HG02973 (cell line): ENCODE results near the gene SDK1.

Experiments used
- ATAC-seq: cut with Tn5 transposase; IDR thresholded peaks from one replicate; pipeline ENCODE4 v1.9.1; 2021; ENCODE audit warnings: moderate library complexity; ENCODE audit not compliant: unreplicated experiment

Gene SDK1

GRCh38 chr7:3455806-3456595, 154.9 kb downstream of the SDK1 start:
- no peak for ATAC-seq

DNA sequence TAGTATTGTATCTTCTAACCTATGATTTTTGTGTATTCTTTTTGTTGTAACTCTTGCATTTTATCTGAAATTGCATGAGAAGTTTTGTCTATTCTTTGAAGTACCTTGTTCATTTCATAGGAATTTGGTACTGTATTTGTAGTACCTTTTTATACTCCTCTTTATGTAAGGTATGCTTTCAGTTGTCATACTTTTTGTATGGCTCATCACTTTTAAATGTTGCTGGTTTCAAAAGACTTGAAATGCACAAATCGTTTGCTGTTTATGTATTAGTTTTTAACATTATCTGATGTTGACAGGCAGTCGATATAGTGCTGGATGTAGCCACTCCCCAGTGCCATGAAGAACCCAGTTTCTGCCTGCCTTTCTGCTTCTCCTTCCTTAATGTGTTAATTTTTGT, 158.1 kb downstream of the SDK1 start:
- ATAC-seq: no peak

DNA sequence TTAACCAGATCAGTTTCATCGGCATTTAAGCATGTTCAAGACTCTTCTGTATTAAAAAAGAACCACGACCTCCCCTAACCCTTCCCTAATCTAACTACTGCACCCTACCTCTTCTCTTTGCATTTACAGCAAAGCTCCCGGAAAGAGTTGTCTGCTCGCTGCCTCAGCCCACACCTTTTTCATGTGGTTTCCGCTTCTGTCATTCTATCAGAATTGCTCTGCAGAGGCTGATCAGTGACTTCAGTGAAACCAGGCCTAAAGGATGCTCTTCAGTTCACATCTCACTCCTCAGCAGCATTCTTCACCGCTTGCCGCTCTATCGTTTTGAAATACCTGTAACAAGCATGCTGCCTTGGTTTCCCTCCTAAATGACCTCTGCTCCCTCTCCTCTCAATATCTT, 160.9 kb downstream of the SDK1 start:
- ATAC-seq: no peak

- ATAC-seq: no peak
These were observed 162.6 kb downstream of the SDK1 start for GRCh38 chr7:3463696-3464095.

DNA sequence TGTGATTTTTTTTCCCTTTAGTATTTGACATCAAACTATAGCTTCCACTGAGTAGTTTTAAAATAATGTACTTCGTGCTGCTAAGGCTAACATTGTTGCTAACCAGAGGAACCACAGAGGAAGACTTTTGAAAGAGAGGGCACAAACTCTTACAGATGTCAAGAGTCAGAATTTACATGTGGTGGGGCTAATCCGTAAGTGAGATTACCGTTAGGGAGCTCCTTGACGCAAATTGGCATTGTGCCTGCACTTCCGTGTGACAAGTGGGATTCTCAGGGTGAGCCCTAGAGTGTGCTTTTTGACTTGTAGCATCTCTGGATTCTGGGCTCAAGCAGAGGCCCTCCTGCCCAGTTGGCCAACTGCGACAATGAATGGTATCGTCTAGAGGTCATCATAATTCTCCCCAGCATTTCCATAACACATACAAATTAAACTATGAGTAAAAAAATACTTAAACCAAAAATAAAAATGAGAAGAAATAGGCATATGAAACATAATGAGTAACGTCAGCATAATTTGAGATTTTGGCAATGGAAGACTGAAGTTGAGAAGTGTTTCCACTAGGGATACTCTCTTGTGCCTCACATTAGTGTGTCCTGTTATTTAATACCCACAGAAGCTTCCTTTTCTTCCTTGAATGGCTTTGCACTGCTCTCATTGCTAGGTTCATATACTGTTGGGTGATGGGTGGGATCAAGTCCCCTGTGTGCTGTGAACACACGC, 164.0 kb downstream of the SDK1 start:
- no peak for ATAC-seq

GRCh38 chr7:3466261-3466660, 165.2 kb downstream of the SDK1 start:
- ATAC-seq: no peak

DNA sequence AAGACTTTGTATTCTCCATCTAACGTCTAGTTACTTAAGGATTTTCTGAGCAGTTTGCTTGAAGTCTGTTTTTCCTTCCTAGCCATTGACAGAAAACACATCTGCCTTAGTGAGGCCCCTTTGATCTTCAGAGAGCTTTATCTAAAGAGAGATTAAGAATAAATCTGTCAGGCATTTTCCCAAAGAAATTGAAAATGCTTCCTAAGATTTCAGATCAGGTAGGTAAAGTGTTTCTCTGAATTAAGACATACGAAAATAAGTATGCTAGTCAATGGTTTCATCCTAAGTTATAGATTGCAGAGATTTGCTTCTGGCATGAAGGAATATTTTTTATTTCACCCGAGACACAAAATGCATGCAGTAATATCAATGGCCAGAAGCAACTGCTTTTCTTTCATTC, 168.6 kb downstream of the SDK1 start:
- no peak for ATAC-seq

- ATAC-seq: no peak
These were observed 179.1 kb downstream of the SDK1 start for GRCh38 chr7:3480197-3480596.

DNA sequence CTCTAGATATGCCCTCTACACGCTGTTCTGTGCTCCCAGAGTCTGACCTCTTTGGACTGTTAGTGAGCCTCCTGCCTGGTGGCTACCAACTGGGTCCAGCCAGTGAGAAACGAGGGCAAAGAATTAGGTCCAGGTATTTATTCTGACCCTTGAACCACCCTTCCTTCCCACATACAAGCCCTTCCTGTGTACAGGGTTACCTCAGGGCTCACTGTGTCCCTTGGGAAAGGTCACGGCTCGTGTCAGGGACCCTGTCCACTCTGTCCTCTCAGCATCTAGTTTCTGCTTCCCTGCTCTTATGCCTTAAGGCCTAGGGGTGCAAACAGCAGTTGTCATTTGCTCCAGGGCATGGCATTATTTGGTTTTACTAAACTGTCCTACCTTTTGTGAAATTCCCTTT, 180.4 kb downstream of the SDK1 start:
- no peak for ATAC-seq

DNA sequence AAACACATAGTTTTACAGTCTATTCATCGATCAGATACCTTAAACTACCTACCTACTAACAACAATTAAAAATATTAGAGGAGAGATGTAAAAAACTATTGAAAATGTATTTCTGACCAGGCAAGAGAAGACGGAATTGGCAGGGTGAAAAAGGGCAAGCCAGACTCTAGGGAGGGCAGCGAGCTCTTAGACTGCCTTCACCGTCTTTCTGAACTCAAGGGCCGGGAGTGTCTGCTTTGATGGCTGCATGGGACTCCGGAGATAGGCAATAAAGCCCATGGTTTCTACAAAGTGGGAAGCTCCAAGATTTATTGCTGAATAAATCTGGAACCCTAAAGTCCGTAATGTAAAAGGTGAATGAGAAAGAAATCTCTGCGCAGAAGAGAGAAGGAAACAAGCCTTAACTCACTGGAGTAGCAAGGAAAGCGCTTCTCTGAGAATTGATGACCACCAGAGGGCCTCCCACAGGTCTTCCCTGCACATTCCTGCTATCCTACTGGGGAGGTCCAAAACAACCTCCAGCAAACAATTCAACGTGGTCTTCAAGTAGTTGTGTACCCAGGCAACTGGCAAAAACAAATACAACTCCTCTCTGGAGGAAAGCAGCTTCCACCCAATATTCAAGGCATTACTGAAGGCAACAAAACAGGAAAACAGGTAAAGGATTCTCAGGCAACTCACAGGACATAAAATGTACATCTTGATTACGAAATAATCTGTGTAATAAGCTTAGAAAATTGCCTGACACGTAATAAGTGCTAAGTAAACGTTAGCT, 181.3 kb downstream of the SDK1 start:
- ATAC-seq: no peak

GRCh38 chr7:3486841-3487240, 185.8 kb downstream of the SDK1 start:
- ATAC-seq: no peak

DNA sequence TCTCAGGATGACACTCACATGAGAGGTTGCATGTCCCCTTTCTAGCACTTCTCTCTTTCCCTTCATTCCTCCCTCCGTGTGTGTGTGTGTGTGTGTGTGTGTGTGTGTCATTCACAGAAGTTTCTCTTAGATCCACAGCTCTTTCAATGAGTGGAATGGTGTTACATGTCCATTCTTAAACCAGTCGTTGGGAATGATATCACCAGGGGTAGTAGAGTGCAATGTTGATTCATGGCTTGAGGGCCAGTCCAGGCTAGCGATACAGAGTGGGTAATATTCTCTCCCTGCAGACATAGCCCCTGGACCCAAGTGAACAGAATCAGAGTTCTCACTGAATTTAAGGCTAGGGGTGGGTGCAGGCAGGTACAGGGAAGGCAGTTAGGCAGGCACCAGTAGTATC, 187.8 kb downstream of the SDK1 start:
- no peak for ATAC-seq

DNA sequence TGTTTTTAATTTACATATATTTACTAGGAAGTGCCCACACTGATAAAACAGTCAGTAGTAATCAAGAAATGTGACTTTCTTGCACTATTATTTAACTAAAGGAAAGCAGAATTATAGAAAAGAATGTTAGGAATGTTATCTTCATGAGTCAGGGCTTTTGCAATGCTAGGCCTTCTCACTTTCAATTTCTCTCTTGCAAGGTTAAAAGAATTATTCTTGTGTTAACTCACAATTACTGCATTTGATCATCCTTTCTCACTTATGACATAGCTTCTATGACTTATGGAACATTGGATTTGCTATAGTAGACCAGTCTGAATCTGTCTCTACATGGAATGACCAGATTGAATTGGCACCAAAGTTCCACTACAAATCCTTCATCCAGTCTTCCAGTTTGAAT, 192.4 kb downstream of the SDK1 start:
- no peak for ATAC-seq

DNA sequence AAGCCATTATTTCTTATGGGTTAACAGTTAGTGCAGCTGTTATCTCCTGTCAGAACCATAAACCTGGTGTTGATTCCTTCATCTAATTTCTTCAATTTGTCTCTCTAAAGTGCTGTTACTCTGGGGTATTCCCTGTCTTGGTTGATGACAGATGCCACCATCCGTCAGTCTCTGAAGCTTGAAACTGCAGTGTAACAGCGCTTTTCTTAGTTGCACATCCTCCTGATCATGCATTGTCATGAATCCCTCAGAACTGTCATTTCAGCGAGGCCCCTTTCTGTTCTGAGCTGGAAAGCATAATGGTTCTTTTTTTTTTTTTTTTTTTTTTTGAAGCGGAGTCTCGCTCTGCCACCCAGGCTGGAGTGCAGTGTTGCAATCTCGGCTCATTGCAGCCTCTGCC, 193.9 kb downstream of the SDK1 start:
- ATAC-seq: no peak

DNA sequence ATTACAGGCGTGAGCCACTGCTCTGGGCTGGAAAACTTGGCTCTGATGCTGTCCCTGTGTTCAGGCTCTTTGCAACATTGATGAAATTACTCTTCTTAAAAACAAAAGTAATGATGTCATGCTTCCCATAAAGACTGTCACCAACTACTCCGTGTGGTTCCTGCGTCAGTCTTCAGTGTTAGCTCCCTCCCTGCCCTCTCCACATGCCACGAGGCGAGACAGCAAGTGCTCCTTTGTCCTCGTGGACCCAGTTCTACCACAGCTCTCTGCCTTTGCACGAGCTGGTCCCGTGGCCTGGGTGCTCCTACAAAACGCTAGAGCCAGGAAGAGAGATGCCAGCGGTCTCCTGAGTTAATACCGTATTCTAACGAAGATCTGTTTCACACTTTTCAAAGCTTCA, 194.5 kb downstream of the SDK1 start:
- no peak for ATAC-seq

DNA sequence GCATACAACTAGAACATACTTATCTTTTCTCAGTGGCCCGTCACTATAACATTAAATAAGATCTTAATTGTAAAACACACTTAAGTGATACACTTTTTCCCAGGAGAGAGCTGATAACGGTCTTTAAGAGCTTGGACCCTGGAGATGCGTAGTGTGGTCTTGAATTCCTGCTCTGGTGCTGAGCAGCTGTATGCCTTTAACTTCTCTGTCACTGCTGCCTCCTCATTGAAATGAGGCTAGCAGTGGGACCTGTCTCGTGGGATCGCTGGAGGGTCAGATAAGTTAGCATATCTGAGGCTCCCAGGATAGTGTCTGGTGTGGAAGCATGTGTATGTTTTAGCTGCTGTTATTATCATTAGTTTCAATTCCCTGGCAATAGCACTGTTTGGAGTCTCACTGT, 194.9 kb downstream of the SDK1 start:
- ATAC-seq: no peak

- no peak for ATAC-seq
These were observed 196.7 kb downstream of the SDK1 start for GRCh38 chr7:3497796-3498195.

DNA sequence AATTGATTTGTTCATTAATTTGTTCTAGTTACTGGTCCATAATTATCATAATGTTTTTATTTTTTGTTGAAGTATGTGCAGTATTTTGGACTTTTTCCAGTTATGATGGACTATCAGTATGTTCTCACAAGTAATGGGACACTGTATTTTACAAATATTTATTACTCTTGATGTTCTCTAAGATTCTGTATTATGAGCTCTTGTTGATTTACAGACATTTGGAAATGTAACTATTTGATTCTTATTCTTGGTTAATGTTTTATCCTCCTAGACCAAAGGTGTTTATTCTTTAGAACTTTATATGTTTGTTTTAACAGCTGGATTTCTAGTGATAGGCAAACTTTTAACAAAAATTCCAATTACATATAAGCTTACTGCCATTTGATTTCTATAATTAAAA, 200.6 kb downstream of the SDK1 start:
- ATAC-seq: no peak

- no peak for ATAC-seq
These were observed 203.3 kb downstream of the SDK1 start for GRCh38 chr7:3504384-3504783.

DNA sequence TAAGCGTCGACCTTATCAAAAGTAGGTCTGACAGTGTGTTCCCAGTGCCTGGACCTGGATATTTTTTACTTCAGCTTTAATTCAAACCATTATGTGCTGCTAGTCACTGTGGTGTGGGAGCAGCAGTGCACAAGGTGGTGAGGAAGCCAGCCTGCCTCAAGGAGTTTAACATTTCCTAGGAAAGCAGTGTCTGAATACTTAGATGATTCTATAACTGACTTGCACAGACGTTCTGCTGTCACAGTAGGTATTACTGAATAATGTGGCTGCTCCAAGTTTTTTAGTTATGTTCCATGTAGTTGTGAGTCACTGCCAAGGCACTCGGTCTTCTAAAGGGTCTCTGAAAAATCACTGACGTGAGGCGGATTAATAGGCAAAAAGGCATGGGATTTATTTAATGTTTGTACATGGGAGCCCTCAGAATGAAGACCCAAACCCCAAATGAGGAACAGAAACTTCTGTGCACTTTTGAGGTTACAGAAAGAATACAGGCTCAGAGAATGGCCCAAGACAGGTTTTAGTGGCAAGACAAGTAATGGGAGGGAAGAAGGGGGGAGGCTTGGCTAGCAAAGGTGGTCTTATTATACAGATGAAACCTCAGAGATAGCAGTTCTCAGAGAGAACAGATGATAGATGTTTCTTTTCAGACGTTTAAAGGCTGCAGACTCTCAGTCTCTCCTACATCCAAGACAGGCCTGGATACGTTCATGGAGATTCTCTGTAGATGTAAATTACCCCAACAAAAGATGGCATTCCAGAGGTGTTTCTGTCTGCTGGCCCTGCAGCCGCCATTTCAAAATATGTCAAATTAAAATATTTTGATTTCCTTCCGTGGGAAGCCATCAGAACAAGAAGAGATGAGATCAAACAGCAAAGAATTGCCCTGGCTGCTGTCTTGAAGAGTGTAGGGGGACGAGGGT, 209.3 kb downstream of the SDK1 start:
- no peak for ATAC-seq

DNA sequence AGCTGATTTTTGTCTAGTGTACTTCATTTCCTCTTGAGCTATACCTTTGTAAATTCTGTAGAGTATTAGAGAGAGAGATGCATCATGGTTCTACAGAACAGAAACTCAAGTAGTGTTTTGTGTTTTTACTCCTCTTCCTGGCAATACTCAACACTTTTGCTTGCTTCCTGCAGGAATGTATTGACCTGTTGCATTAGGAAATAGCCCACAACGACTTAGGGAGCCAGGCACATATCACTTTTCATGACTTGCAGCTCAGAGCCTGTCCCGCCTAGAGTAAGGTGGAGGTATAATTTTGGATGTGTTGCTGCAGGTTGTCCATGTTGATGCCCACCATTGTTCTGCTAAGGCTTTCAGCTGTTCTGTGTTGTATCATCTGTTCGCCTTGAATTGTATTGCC, 216.3 kb downstream of the SDK1 start:
- ATAC-seq: no peak
